Body of pancreas (tissue), 4 donors: Measurements from ENCODE around the gene AKNAD1.

ENCODE experiments used
- POLR2A ChIP-seq, 3 donors: fragments of 450-650 bp; IDR thresholded peaks; one replicate each; pipeline ENCODE4 v1.6.1; 2016; ENCODE audit warnings: antibody characterized with exemption in 3 of 3, mild to moderate bottlenecking in 2 of 3
- TF ChIP-seq, protein P1 (sequence below), 7 experiments: fragments of 450-650 bp in 4 of 7; fragments of 200-600 bp in 3 of 7; sonication (generic) in 3 of 7; IDR thresholded peaks; one replicate each; pipeline ENCODE4 v1.5.1; 2016 to 2019; ENCODE audit warnings: antibody characterized with exemption in 7 of 7

DNA sequence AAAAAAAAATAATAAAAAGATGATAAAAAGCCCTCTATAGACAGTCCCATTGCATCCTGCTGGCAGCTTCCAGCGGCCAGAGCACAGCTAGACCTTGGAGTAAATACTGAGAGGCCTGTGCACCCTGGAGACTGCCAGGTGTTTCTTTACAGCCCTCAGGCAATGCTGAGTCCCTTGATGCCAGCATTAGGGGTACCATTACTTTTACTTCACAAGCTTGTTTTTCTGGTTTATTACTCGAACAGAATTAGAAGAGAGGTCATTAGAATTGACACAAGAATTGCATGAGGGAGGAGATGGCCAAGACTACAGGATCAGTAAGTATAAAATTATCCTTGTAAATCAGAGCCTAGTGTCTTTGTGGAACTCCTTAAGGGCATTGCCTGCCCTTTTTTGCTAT is 43.6 kb downstream of the AKNAD1 start:
- TF ChIP-seq POLR2A (IDR thresholded peaks at IDR 0.05), result no peak
- TF ChIP-seq, protein P1, sequence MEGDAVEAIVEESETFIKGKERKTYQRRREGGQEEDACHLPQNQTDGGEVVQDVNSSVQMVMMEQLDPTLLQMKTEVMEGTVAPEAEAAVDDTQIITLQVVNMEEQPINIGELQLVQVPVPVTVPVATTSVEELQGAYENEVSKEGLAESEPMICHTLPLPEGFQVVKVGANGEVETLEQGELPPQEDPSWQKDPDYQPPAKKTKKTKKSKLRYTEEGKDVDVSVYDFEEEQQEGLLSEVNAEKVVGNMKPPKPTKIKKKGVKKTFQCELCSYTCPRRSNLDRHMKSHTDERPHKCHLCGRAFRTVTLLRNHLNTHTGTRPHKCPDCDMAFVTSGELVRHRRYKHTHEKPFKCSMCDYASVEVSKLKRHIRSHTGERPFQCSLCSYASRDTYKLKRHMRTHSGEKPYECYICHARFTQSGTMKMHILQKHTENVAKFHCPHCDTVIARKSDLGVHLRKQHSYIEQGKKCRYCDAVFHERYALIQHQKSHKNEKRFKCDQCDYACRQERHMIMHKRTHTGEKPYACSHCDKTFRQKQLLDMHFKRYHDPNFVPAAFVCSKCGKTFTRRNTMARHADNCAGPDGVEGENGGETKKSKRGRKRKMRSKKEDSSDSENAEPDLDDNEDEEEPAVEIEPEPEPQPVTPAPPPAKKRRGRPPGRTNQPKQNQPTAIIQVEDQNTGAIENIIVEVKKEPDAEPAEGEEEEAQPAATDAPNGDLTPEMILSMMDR (IDR thresholded peaks at IDR 0.05), result no peak
